ENCODE data around the gene EID2B.
A peak's percentile ranks its signal among the peaks of the same experiment; 100 is the strongest.

Gene EID2B

GRCh38 chr19:39514840-39515550 is 17.7 kb downstream of the EID2B start, which contains the start of gene SELENOV:
Gene SELENOV, plus strand, starts transcription at chr19:39515139. Its CDS starts 74 bp downstream, at chr19:39515213.
- no peak within 1 kb of the TSS for H3K4me3 ChIP-seq (ENCODE audit: control insufficient read depth, low read depth, low read length)
- TF ChIP-seq, protein P1, sequence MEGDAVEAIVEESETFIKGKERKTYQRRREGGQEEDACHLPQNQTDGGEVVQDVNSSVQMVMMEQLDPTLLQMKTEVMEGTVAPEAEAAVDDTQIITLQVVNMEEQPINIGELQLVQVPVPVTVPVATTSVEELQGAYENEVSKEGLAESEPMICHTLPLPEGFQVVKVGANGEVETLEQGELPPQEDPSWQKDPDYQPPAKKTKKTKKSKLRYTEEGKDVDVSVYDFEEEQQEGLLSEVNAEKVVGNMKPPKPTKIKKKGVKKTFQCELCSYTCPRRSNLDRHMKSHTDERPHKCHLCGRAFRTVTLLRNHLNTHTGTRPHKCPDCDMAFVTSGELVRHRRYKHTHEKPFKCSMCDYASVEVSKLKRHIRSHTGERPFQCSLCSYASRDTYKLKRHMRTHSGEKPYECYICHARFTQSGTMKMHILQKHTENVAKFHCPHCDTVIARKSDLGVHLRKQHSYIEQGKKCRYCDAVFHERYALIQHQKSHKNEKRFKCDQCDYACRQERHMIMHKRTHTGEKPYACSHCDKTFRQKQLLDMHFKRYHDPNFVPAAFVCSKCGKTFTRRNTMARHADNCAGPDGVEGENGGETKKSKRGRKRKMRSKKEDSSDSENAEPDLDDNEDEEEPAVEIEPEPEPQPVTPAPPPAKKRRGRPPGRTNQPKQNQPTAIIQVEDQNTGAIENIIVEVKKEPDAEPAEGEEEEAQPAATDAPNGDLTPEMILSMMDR (conservative IDR thresholded peaks at IDR 0.05; ENCODE audit: control insufficient read depth, insufficient read depth, low read depth, low read length), result no peak
- DNase-seq (ENCODE audit: low read depth), result no peak

GRCh38 chr19:39512988-39513387 is 19.7 kb downstream of the EID2B start:
- no peak overlapping the region for H3K4me3 ChIP-seq (ENCODE audit: control insufficient read depth, low read depth, low read length)
- TF ChIP-seq, protein P1 (conservative IDR thresholded peaks at IDR 0.05; ENCODE audit: control insufficient read depth, insufficient read depth, low read depth, low read length), result no peak
- no peak for DNase-seq (ENCODE audit: low read depth)

DNA sequence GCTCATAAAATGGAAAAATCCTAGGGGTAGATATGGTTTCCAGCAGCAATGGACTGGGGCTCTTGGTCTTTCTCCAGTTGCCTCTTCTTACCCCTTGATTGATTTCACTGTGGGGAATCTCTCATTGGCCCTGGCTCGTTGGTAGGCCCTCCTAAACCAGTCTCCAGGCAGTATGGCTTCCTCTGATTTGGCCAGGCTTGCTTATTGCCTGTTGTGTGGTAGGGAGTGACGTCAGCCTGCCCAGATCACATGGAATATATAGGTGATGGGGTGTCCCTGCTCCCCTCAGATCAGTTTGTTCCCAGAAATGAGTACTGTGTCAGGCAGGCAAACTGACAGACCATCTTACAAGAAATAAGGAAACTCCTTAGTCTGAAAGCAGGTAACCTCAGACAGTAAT is 23.4 kb downstream of the EID2B start:
- TF ChIP-seq, protein P1 (conservative IDR thresholded peaks at IDR 0.05; ENCODE audit: control insufficient read depth, insufficient read depth, low read depth, low read length), result no peak
- DNase-seq (ENCODE audit: low read depth), result no peak

DNA sequence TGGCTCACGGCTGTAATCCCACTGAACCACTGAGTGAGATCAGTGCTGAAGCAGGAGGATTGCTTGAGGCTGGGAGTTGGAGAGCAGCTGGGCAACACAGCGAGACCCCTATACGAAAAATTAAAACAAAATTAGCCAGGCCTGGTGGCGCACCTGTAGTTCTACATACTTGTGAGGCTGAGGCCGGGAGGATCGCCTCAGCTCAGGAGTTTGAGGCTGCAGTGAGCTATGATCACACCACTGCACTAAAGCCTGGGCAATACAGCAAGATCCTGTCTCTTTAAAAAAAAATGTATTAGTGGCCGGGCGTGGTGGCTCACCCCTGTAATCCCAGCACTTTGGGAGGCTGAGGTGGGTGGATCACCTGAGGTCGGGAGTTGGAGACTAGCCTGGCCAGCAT is 24.0 kb downstream of the EID2B start:
- TF ChIP-seq, protein P1 (conservative IDR thresholded peaks at IDR 0.05; ENCODE audit: control insufficient read depth, insufficient read depth, low read depth, low read length), result no peak
- no peak for DNase-seq (ENCODE audit: low read depth)
- no peak overlapping the region for H3K4me3 ChIP-seq (ENCODE audit: control insufficient read depth, low read depth, low read length)

More for the DNA sequence above, 23.4 kb downstream of the EID2B start:
- H3K4me3 ChIP-seq (ENCODE audit: control insufficient read depth, low read depth, low read length), result no peak overlapping the region

GRCh38 chr19:39507715-39508364 is 24.8 kb downstream of the EID2B start:
- H3K4me3 ChIP-seq (ENCODE audit: control insufficient read depth, low read depth, low read length), result peak overlapping the region; percentile 44
- TF ChIP-seq, protein P1 (conservative IDR thresholded peaks at IDR 0.05; ENCODE audit: control insufficient read depth, insufficient read depth, low read depth, low read length), result no peak
- DNase-seq (ENCODE audit: low read depth), result no peak

DNA sequence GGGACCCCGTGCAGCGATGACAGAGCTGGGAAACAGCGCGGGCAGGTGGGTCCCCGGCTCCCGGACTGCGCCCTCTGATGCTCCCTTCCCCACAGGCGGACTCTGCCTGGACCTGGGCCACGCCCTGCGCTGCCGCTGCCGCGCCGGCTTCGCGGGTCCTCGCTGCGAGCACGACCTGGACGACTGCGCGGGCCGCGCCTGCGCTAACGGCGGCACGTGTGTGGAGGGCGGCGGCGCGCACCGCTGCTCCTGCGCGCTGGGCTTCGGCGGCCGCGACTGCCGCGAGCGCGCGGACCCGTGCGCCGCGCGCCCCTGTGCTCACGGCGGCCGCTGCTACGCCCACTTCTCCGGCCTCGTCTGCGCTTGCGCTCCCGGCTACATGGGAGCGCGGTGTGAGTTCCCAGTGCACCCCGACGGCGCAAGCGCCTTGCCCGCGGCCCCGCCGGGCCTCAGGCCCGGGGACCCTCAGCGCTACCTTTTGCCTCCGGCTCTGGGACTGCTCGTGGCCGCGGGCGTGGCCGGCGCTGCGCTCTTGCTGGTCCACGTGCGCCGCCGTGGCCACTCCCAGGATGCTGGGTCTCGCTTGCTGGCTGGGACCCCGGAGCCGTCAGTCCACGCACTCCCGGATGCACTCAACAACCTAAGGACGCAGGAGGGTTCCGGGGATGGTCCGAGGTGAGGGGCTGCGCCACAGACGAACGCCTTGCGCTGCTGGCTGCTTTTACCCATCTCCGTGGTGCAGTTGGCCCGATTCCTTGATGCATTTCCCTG is 25.5 kb downstream of the EID2B start:
- TF ChIP-seq, protein P1 (conservative IDR thresholded peaks at IDR 0.05; ENCODE audit: control insufficient read depth, insufficient read depth, low read depth, low read length), result no peak
- peak overlapping the region; percentile 44 for H3K4me3 ChIP-seq (ENCODE audit: control insufficient read depth, low read depth, low read length)
- peak; percentile 59 for DNase-seq (ENCODE audit: low read depth)

Measured in fibroblast of mammary gland (primary cell).